GM12801 (cell line): ENCODE measurements around the gene FRMPD2.

ENCODE experiments used
- TF ChIP-seq, protein P1 (sequence below): IDR thresholded peaks from one replicate; pipeline ENCODE4 v1.5.1; 2011; ENCODE audit warnings: control low read depth; ENCODE audit not compliant: insufficient read length; ENCODE audit errors: extremely low read depth

FRMPD2 gene

DNA sequence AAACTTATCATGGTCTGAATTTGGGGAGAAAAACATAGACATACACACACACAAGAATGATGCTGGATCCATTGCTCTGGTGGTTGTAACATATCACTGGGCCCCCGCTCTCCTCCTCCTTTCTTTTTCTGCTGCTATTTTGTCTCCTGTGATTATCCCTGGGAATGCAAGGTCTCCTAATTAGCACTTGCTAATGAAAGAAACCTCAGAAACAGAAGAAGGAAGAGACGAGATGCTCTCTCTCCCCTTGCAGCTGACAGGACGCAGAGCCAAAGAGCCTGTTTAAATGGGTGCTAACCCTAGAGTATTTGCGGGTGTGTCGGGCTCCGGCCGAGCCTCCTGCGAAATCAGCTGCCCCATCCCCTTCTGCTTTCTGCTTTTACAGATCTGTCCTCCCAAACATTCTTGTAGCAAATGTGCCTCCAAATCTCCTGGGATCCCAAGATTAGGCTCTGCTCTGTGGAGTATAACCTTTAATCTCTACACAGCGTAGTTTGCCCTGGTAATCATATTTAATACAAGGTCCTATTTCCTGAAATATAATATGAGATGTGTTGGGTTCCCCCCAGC is 81.5 kb downstream of the FRMPD2 start:
- TF ChIP-seq, protein P1, sequence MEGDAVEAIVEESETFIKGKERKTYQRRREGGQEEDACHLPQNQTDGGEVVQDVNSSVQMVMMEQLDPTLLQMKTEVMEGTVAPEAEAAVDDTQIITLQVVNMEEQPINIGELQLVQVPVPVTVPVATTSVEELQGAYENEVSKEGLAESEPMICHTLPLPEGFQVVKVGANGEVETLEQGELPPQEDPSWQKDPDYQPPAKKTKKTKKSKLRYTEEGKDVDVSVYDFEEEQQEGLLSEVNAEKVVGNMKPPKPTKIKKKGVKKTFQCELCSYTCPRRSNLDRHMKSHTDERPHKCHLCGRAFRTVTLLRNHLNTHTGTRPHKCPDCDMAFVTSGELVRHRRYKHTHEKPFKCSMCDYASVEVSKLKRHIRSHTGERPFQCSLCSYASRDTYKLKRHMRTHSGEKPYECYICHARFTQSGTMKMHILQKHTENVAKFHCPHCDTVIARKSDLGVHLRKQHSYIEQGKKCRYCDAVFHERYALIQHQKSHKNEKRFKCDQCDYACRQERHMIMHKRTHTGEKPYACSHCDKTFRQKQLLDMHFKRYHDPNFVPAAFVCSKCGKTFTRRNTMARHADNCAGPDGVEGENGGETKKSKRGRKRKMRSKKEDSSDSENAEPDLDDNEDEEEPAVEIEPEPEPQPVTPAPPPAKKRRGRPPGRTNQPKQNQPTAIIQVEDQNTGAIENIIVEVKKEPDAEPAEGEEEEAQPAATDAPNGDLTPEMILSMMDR, result no peak

- TF ChIP-seq, protein P1, result no peak
These were observed 86.6 kb downstream of the FRMPD2 start for GRCh38 chr10:48187713-48188485.

GRCh38 chr10:48187126-48187525 is 87.4 kb downstream of the FRMPD2 start:
- TF ChIP-seq, protein P1, result no peak

DNA sequence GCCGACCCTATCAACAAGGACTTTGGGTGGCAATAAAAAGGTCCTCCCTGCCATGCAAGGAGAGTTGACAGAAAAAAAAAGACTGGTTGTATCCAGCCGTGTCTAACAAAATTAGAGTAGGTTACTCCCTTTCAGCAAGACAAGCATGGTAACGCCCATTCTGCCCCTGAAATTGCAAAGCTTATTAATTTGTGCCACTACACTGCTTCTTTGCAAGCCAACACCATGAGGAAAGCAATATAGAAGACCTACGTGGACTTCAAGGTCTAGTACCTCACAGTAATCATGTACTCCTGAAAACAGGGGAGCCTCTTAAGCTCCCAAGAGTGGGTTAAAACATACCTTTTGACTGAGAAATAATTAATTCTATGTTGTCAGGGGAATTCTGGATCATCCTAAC is 90.3 kb downstream of the FRMPD2 start:
- TF ChIP-seq, protein P1, result no peak
